GM12878 (cell line): ENCODE results near the gene TPK1. TPM values are rescaled to one million over a fixed set of nuclear protein-coding genes. Genes with fewer than 3 reads are reported as not detected.

Source experiments
- ATAC-seq: fragments of 200-7000 bp; cut with Tn5 transposase; 3 replicates; pipeline ENCODE4 v1.9.1; 2020; ENCODE audit warnings: mild to moderate bottlenecking, moderate library complexity
- BruUV-seq: library from RNA; stranded (reverse); fragments of 400-500 nt; replicated peaks from 2 replicates; lab custom pipeline; 2021; lab: Mats Ljungman, UMichigan
- CTCF ChIA-PET: fragments of 300-600 bp; sonication (Branson Sonifier 250); formaldehyde crosslinking; extraction: SDS; loops from one replicate; lab custom pipeline; 2021; ENCODE audit warnings: inconsistent platforms; lab: Yijun Ruan, JAX
- POLR2A ChIA-PET: fragments of 350-600 bp; formaldehyde crosslinking; extraction: SDS; loops from one replicate; lab custom pipeline; 2021; ENCODE audit warnings: inconsistent platforms; lab: Charles Lee
- RAD21 ChIA-PET: fragments of 300-600 bp; sonication (Branson Sonifier 250); formaldehyde crosslinking; loops from one replicate; lab custom pipeline; 2023; ENCODE audit warnings: antibody characterized with exemption; ENCODE audit not compliant: unreplicated experiment; lab: Charles Lee
- SMC1A ChIA-PET: fragments of 300-600 bp; sonication (Branson Sonifier 250); formaldehyde crosslinking; loops from one replicate; lab custom pipeline; 2023; ENCODE audit not compliant: unreplicated experiment, uncharacterized antibody; lab: Charles Lee
- DNase-seq: peaks from one replicate; pipeline ENCODE4 v3.0.0-alpha.2; 2011; ENCODE audit warnings: low read depth, low spot score
- FAIRE-seq: peaks from 3 replicates; lab custom pipeline; 2011; peaks lifted over from hg19 to GRCh38; lab: Jason Lieb, UNC
- H2AFZ ChIP-seq: 2 replicates; pipeline ENCODE4 v1.6.0; 2011; ENCODE audit warnings: low read depth, low read length, control low read depth; ENCODE audit not compliant: control insufficient read depth
- H3K27ac ChIP-seq: 2 replicates; pipeline ENCODE4 v1.5.1; 2011; ENCODE audit warnings: control low read depth; ENCODE audit not compliant: control insufficient read depth, insufficient read depth
- H3K27me3 ChIP-seq, 2 experiments: replicated peaks in 1 of 2; 2 replicates each; pipeline versions ENCODE4 v1.6.0 to v1.6.1; 2011; ENCODE audit warnings: low read length in 1 of 2; ENCODE audit not compliant: control insufficient read depth in 2 of 2, insufficient read depth in 2 of 2
- H3K36me3 ChIP-seq, 2 experiments: 2 replicates each; pipeline ENCODE4 v1.5.1; 2011; ENCODE audit warnings: low read length in 1 of 2; ENCODE audit not compliant: control insufficient read depth in 2 of 2, insufficient read depth in 2 of 2
- H3K4me1 ChIP-seq: 2 replicates; pipeline ENCODE4 v1.6.1; 2011; ENCODE audit warnings: mild to moderate bottlenecking, low read length, moderate library complexity, mixed read lengths; ENCODE audit not compliant: control insufficient read depth, insufficient read depth
- H3K4me2 ChIP-seq: 2 replicates; pipeline ENCODE4 v1.6.0; 2011; ENCODE audit warnings: control low read depth; ENCODE audit not compliant: control insufficient read depth, insufficient read depth
- H3K4me3 ChIP-seq: fragments of 200-600 bp; sonication (generic); 2 replicates; pipeline ENCODE4 v1.5.1; 2016
- H3K79me2 ChIP-seq: 2 replicates; pipeline ENCODE4 v1.6.0; 2011; ENCODE audit warnings: low read length; ENCODE audit not compliant: control insufficient read depth, insufficient read depth
- H3K9ac ChIP-seq: 2 replicates; pipeline ENCODE4 v1.8.0; 2011; ENCODE audit warnings: low read length, control low read depth, mixed read lengths; ENCODE audit not compliant: control insufficient read depth, insufficient read depth
- H3K9me3 ChIP-seq: replicated peaks from 3 replicates; pipeline ENCODE4 v1.5.1; 2011; ENCODE audit warnings: mild to moderate bottlenecking, low read length; ENCODE audit not compliant: control insufficient read depth, insufficient read depth
- H4K20me1 ChIP-seq: 2 replicates; pipeline ENCODE4 v1.6.0; 2011; ENCODE audit not compliant: control insufficient read depth, insufficient read depth
- BHLHE40 ChIP-seq, 2 experiments: fragments of 450-650 bp in 1 of 2; IDR thresholded peaks; 2 replicates each; pipeline ENCODE4 v1.6.1; 2011 to 2017; ENCODE audit warnings: low read depth in 2 of 2, borderline replicate concordance in 1 of 2, improper control_type of control experiment in 1 of 2, low read length in 1 of 2, mild to moderate bottlenecking in 1 of 2
- CHD1 ChIP-seq: IDR thresholded peaks from 2 replicates; pipeline ENCODE4 v1.6.1; 2012; ENCODE audit warnings: low read depth, low read length, improper control_type of control experiment
- FOXM1 ChIP-seq: IDR thresholded peaks from 2 replicates; pipeline ENCODE4 v1.6.1; 2012; ENCODE audit warnings: low read depth, mild to moderate bottlenecking, inconsistent platforms, low read length, moderate library complexity
- GATAD2B ChIP-seq: fragments of 450-650 bp; conservative IDR thresholded peaks from 2 replicates; pipeline ENCODE4 v1.6.1; 2017; ENCODE audit warnings: low read depth, mild to moderate bottlenecking, moderate library complexity
- IKZF1 ChIP-seq: fragments of 450-650 bp; conservative IDR thresholded peaks from 2 replicates; pipeline ENCODE4 v1.6.1; 2017; ENCODE audit warnings: antibody characterized with exemption, mild to moderate bottlenecking
- MAX ChIP-seq: IDR thresholded peaks from 2 replicates; pipeline ENCODE4 v1.6.1; 2012; ENCODE audit warnings: low read depth, low read length, improper control_type of control experiment
- MEF2B ChIP-seq: fragments of 450-650 bp; IDR thresholded peaks from 2 replicates; pipeline ENCODE4 v1.6.1; 2018; ENCODE audit warnings: mild to moderate bottlenecking, moderate library complexity; ENCODE audit not compliant: partially characterized antibody, poor library complexity, severe bottlenecking
- NR2C2 ChIP-seq: IDR thresholded peaks from 2 replicates; pipeline ENCODE4 v1.6.1; 2011; ENCODE audit warnings: borderline replicate concordance, low read depth; ENCODE audit not compliant: control insufficient read depth, insufficient read length
- PAX8 ChIP-seq: fragments of 450-650 bp; IDR thresholded peaks from 2 replicates; pipeline ENCODE4 v1.6.1; 2017; ENCODE audit warnings: mild to moderate bottlenecking, moderate library complexity
- SREBF1 ChIP-seq: IDR thresholded peaks from 2 replicates; pipeline ENCODE4 v1.6.1; 2012; ENCODE audit warnings: mild to moderate bottlenecking, low read length
- TAF1 ChIP-seq: IDR thresholded peaks from 2 replicates; pipeline ENCODE4 v1.6.1; 2011; ENCODE audit warnings: mild to moderate bottlenecking, low read depth, low read length, borderline replicate concordance
- ZBED1 ChIP-seq: IDR thresholded peaks from 2 replicates; pipeline ENCODE4 v1.6.1; 2016; ENCODE audit warnings: borderline replicate concordance
- WGBS: methylation state at CpG from one replicate; pipeline ENCODE4 v1.1.6; 2016; ENCODE audit warnings: low lambda C conversion rate; ENCODE audit not compliant: insufficient replicate concordance, insufficient coverage; ENCODE audit errors: missing lambda C conversion rate; 5-methylcytosine and 5-hydroxymethylcytosine counted together
- in situ Hi-C: fragments of 300-500 bp; cut with MboI; formaldehyde crosslinking; loops from 9 replicates; pipeline ENCODE4 v1.14.3; 2018; ENCODE audit warnings: mixed read lengths
- intact Hi-C: fragments of 100-400 bp; cut with micrococcal nuclease; formaldehyde crosslinking; loops from one replicate; pipeline ENCODE4 v1.14.2; 2022; ENCODE audit not compliant: unreplicated experiment
- polyA plus RNA-seq, 11 experiments: library from polyadenylated mRNA; depleted of rRNA in 4 of 11; unstranded in 6 of 11; stranded (reverse) in 5 of 11; fragments of >200 nt; fragmentation: Nextera tagmentation in 4 of 11; fragmentation: Illumina TruSeq in 1 of 11; extraction: Ambion mirVana in 4 of 11; extraction: Trizol in 1 of 11; gene quantifications; 1 replicate in 1 of 11; 2 replicates in 10 of 11; pipeline versions ENCODE4 v1.2.1 to v1.2.3, GENCODE V29; 2011 to 2016; ENCODE audit warnings: inconsistent platforms in 2 of 11, missing spikeins in 2 of 11, low read depth in 1 of 11
- total RNA-seq, 4 experiments: library from RNA; depleted of rRNA in 3 of 4; stranded (reverse); fragments of >200 nt in 3 of 4; fragmentation: Illumina TruSeq in 1 of 4; extraction: Trizol in 1 of 4; gene quantifications; 2 replicates each; pipeline versions ENCODE4 v1.2.1 to v1.2.3, GENCODE V29; 2013 to 2021

Gene TPK1
- total and polyA plus RNA-seq, 10 of the 15 experiments (the other 5 are each of a cell fraction or from before 2014, with no cell fraction given): 7.1 to 19.0 (median 9.3) TPM

- ChIA-PET CTCF (no interaction called here), RAD21 (no interaction called here), POLR2A (no interaction called here), SMC1A (interaction anchor here (0.7 kb wide), 1 partner anchor 20 kb away, joined by 3 read pairs; no protein-coding TSS in a partner anchor)
- Histone ChIP-seq H2AFZ (no peak overlapping the region), H3K4me3 (no peak overlapping the region), H3K4me1 (no peaks in the 10 kb centered on the region), H3K36me3 (no peaks in the 10 kb centered on the region), H3K9me3 (no peaks in the 10 kb centered on the region), H4K20me1 (no peaks in the 10 kb centered on the region), H3K9ac (no peak overlapping the region), H3K27me3 (no peaks in the 10 kb centered on the region), H3K4me2 (no peak overlapping the region), H3K79me2 (no peaks in the 10 kb centered on the region), H3K27ac (no peak overlapping the region)
- DNase-seq: no peak
- intact Hi-C loops: no loop called here
- 19% methylated on average over 3 of the region's 3 CpGs for WGBS
- FAIRE-seq: no peak
- in situ Hi-C loops: no loop called here
- ATAC-seq: no peak
- TF ChIP-seq BHLHE40 (IDR thresholded peaks at IDR 0.05; ENCODE audit: borderline replicate concordance in 1 of 2, low read depth in 2 of 2, low read length in 1 of 2) (no peak), FOXM1 (no peak), IKZF1 (no peak), MEF2B (no peak), SREBF1 (no peak), GATAD2B (no peak), CHD1 (no peak), NR2C2 (no peak), PAX8 (no peak), MAX (no peak), ZBED1 (no peak), TAF1 (no peak)
- BruUV-seq: no TSS peak
Observed at GRCh38 chr7:144866189-144866588, 30.3 kb upstream of the TPK1 start.
